ENCODE data around the gene ECE2.

DNA sequence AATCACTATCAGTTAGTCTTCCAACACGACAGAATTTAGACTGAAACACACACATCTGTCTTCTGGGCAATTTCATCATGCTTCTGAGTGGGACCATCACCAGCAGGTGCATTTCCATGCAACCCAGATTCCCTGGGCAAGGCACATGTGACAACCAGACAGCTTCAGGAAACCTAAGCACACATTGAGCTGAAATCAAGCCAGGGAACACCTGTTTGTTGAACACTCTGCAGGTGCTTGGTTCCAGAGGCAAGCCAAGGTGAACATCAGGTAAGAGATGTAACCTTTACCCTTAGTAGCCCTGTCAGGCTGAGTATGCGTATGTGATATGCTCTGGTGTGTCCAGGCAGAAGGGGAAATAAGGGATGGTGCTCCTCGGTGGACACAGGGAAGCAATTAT lies 19.9 kb downstream of the ECE2 start:
- TF ChIP-seq CTCF (tag by site-specific recombination; IDR thresholded peaks at IDR 0.05) (no peak), ZNF155 (tag by site-specific recombination; IDR thresholded peaks at IDR 0.05) (no peak), ZFP41 (tag by site-specific recombination; IDR thresholded peaks at IDR 0.05; ENCODE audit: borderline replicate concordance) (no peak), ELK4 (IDR thresholded peaks at IDR 0.05; ENCODE audit: borderline replicate concordance, low read depth, low read length) (no peak)
- TF ChIP-seq, protein P1, sequence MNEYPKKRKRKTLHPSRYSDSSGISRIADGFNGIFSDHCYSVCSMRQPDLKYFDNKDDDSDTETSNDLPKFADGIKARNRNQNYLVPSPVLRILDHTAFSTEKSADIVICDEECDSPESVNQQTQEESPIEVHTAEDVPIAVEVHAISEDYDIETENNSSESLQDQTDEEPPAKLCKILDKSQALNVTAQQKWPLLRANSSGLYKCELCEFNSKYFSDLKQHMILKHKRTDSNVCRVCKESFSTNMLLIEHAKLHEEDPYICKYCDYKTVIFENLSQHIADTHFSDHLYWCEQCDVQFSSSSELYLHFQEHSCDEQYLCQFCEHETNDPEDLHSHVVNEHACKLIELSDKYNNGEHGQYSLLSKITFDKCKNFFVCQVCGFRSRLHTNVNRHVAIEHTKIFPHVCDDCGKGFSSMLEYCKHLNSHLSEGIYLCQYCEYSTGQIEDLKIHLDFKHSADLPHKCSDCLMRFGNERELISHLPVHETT (tag by site-specific recombination; IDR thresholded peaks at IDR 0.05), result no peak

Measured in HEK293 (cell line).